GM19328 (cell line): ENCODE data around the gene PGLYRP4.

Experiments
- ATAC-seq: cut with Tn5 transposase; IDR thresholded peaks from one replicate; pipeline ENCODE4 v1.9.1; 2021; ENCODE audit warnings: mild to moderate bottlenecking, moderate library complexity; ENCODE audit not compliant: unreplicated experiment

PGLYRP4 gene

GRCh38 chr1:153348511-153349362, at the start of gene PGLYRP4:
TSS of gene PGLYRP4 (minus strand) at chr1:153348841. CDS start at chr1:153347932, 909 bp downstream.
- no peak for ATAC-seq

- ATAC-seq: no peak
Observed at GRCh38 chr1:153397924-153398651, 49.4 kb upstream of the PGLYRP4 start.

GRCh38 chr1:153397051-153397923, 48.6 kb upstream of the PGLYRP4 start:
- ATAC-seq: no peak

- ATAC-seq: no peak
Observed at GRCh38 chr1:153396461-153396860, 47.8 kb upstream of the PGLYRP4 start.

- no peak for ATAC-seq
Observed at GRCh38 chr1:153395776-153396175, 47.1 kb upstream of the PGLYRP4 start.

- no peak for ATAC-seq
Observed at GRCh38 chr1:153395136-153395685, 46.6 kb upstream of the PGLYRP4 start.

- ATAC-seq: no peak
Observed at GRCh38 chr1:153394391-153394790, 45.8 kb upstream of the PGLYRP4 start.

GRCh38 chr1:153393926-153394325, 45.3 kb upstream of the PGLYRP4 start:
- no peak for ATAC-seq

GRCh38 chr1:153392822-153393221, 44.2 kb upstream of the PGLYRP4 start:
- ATAC-seq: no peak

- ATAC-seq: no peak
Observed at GRCh38 chr1:153392258-153392657, 43.6 kb upstream of the PGLYRP4 start.

- no peak for ATAC-seq
Observed at GRCh38 chr1:153390938-153391710, 42.5 kb upstream of the PGLYRP4 start, which contains the start of gene S100A8. TSS of gene S100A8 (minus strand) at chr1:153391073. CDS start at chr1:153390535, 538 bp downstream.

GRCh38 chr1:153389973-153390879, 41.6 kb upstream of the PGLYRP4 start:
- ATAC-seq: no peak

- no peak for ATAC-seq
Observed at GRCh38 chr1:153389401-153389800, 40.8 kb upstream of the PGLYRP4 start.

GRCh38 chr1:153387785-153388184, 39.1 kb upstream of the PGLYRP4 start:
- ATAC-seq: no peak

- no peak for ATAC-seq
Observed at GRCh38 chr1:153387001-153387400, 38.4 kb upstream of the PGLYRP4 start.

- ATAC-seq: no peak
Observed at GRCh38 chr1:153386500-153386901, 37.9 kb upstream of the PGLYRP4 start.

GRCh38 chr1:153384958-153385580, 36.4 kb upstream of the PGLYRP4 start:
- ATAC-seq: no peak

GRCh38 chr1:153380711-153381110, 32.1 kb upstream of the PGLYRP4 start:
- no peak for ATAC-seq
